Sciatic nerve (tissue), 2 donors: Measurements from ENCODE around the gene OTUD3. TPM values are rescaled to one million over a fixed set of nuclear protein-coding genes. Genes with fewer than 3 reads are reported as not detected.
"Not testable (repeated sequence)": the region's sequence is repeated elsewhere in the genome, so short reads cannot be mapped to it uniquely, and the experiment has no call there.

Experiments
- ATAC-seq: fragments of 200-7000 bp; cut with Tn5 transposase; one replicate; pipeline ENCODE4 v1.9.1; 2020; ENCODE audit warnings: mild to moderate bottlenecking, moderate library complexity
- DNase-seq: peaks from one replicate; pipeline ENCODE4 v3.0.0-alpha.2; 2020; ENCODE audit warnings: low spot score
- intact Hi-C: fragments of 100-400 bp; cut with DNase I; formaldehyde crosslinking; loops from one replicate; pipeline ENCODE4 v1.14.2; 2022
- total RNA-seq: library from RNA; stranded (reverse); fragmentation: NEBNext Ultra II Directional; extraction: Animal tissue kit (Norgen Biotek cat#: 25700); gene quantifications from one replicate; pipeline ENCODE4 v1.2.1, GENCODE V29; 2021
- donor health status: DM: no; HTN: no; CAD: no.
- donor health status: DM: no; HTN: no; CAD: no.

OTUD3 gene
- total RNA-seq, 1 donor from 2014 or later: 14.0 TPM

DNA sequence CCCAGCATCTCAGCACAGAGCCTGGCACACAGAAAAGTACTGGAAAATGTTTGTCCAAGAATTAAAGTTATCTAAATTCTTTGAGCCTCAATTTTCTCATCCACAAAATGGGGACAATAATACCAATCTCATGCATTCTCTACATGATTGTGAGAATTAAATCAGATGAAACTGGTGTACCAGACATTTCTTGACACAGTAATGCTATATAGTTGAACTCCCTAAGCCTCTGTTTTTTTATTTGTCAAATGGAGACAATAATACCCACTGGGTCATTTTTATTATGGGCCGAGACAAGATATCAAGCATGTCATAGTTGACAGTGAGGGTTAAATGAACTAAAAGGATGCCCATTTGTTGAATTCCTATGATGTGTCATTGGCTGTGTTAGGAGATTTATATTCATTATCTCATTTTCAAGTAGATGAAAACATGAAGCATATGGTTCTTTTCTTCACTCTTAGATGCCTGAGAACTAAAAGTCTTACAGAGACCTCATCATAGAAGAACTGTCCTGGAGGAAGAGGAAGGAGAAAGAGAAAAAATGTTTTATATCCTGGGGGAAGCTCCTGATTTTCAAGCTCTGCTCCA, 17.5 kb upstream of the OTUD3 start:
- intact Hi-C loops: no loop called here
- DNase-seq (no peak), ATAC-seq (no peak)

- no peak for ATAC-seq
- intact Hi-C loops: no loop called here
- no peak for DNase-seq
Measured at GRCh38 chr1:19866029-19866428, 16.2 kb upstream of the OTUD3 start.

- intact Hi-C loops: no loop called here
- DNase-seq: no peak
- no peak for ATAC-seq
Measured at GRCh38 chr1:19866758-19867157, 15.4 kb upstream of the OTUD3 start.

- not testable (repeated sequence) for DNase-seq, ATAC-seq
Measured at GRCh38 chr1:19868575-19868974, 13.6 kb upstream of the OTUD3 start.

GRCh38 chr1:19869453-19869852, 12.7 kb upstream of the OTUD3 start:
- intact Hi-C loops, ATAC-seq, DNase-seq: not testable (repeated sequence)

More at GRCh38 chr1:19868575-19868974, 13.6 kb upstream of the OTUD3 start:
- intact Hi-C loops: not testable (repeated sequence)

- ATAC-seq: no peak
- intact Hi-C loops: no loop called here
- DNase-seq: no peak
Measured at GRCh38 chr1:19869929-19870328, 12.3 kb upstream of the OTUD3 start.

- DNase-seq (no peak), ATAC-seq (no peak)
- intact Hi-C loops: no loop called here
Measured at GRCh38 chr1:19872190-19872589, 10.0 kb upstream of the OTUD3 start.

- DNase-seq: no peak
- no peak for ATAC-seq
- intact Hi-C loops: no loop called here
Measured at GRCh38 chr1:19877181-19877750, 4.9 kb upstream of the OTUD3 start.

- intact Hi-C loops: no loop called here
- DNase-seq: no peak
- ATAC-seq: no peak
Measured at GRCh38 chr1:19877821-19878636, 4.2 kb upstream of the OTUD3 start.

DNA sequence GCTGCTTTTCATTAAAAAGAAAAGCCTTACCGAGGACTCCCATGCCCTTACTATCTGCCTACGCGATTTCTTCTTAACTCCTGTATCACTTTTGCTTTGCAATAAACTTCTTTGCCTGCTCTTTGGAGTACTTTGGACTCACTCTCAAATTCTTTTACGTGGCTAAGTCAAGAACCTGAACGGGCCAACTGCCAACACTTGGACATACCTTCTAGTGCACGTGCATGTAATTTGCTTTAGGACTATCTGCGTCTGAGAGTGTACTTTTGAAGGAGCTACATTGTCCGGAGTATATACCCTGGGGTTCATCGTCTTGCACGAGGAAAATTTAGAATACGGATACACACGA, 3.6 kb upstream of the OTUD3 start:
- no peak for DNase-seq
- intact Hi-C loops: no loop called here
- ATAC-seq: no peak

DNA sequence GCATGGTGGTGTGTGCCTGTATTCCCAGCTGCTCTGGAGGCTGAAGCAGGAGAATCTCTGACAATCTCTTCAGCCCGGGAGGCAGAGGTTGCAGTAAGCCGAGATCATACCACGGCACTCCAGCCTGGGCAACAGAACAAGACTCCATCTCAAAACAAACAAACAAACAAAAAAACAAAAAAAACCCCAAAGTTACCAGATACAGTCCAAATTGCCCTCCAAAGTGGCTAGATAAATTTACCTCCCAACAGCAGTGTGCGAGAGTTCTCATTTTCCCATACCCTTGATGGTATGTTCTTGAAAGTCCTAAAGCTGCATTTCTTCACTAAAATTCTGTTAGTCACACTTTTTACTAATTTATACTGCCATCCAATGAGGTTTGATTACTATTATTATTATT, 3.0 kb upstream of the OTUD3 start:
- DNase-seq (no peak), ATAC-seq (no peak)
- intact Hi-C loops: no loop called here

- intact Hi-C loops: no loop called here
- DNase-seq: no peak
- no peak for ATAC-seq
Measured at GRCh38 chr1:19879661-19880060, 2.5 kb upstream of the OTUD3 start.

- intact Hi-C loops, ATAC-seq, DNase-seq: not testable (repeated sequence)
Measured at GRCh38 chr1:19880841-19881240, 1.4 kb upstream of the OTUD3 start.

DNA sequence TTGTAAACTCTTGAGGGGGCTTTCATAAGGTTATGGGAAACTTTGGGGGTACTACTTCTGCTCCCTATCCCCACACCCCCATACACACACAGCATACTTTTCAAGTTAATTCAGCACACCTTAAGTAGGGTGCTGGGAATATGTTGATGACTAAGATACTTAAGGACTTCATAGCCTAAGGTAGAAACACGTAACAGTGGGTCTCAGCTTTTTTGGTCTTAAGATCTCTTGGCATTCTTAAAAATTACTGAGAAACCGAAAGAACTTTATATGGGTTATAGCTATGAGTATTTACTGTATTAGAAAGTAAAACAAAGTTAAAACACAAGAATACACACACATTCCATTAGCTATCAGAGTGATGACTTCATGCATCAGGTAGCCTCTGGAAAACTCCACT, 2.1 kb downstream of the OTUD3 start:
- DNase-seq (no peak), ATAC-seq (no peak)
- intact Hi-C loops: no loop called here

DNA sequence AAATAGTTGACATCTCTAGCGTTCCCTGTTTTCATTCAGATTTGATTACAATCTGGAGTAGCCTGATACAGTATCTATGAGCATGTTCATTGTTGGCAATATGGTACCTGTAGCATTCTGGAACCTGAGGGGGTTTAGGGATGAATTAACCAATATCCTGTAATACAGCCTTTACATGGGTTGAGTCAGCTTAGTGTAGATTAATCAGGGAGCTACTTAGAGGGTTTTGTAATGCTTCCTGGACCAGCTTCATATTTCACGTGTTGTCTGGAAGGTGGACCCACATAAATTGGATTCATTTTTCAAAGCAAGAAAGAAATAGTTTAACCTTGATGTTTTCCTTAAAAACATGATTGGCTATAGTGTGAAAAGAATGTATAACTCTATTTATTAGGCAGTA, 3.6 kb downstream of the OTUD3 start:
- intact Hi-C loops: loop anchor here (5.0 kb wide), 1 partner anchor 799 kb away; no protein-coding TSS in a partner anchor
- ATAC-seq: no peak
- DNase-seq: no peak

GRCh38 chr1:19888112-19888511, 5.9 kb downstream of the OTUD3 start:
- DNase-seq (no peak), ATAC-seq (no peak)
- intact Hi-C loops: loop anchor here (5.0 kb wide), 1 partner anchor 801 kb away; no protein-coding TSS in a partner anchor

GRCh38 chr1:19889656-19890055, 7.5 kb downstream of the OTUD3 start:
- no peak for DNase-seq
- intact Hi-C loops: loop anchor here (5.0 kb wide), 1 partner anchor 802 kb away; no protein-coding TSS in a partner anchor
- ATAC-seq: no peak

DNA sequence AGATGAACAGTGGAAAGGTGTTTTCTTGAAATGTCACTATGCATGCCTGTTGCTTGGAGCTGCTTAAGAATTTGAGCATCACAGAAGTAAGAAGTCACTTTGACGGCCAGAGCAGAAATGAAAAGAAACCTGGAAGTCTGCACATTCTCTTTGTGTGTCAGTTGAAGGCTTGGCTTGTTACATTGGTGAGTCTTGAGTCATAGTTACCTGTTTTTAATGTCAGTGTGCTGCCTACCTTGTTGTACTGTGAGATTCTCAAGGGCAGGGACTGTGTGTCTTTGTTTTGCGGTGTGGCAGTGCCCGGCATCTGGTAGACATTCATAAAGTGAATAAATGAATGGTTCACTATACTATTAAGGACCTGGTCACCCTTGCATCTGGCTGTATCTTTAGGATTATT, 9.9 kb downstream of the OTUD3 start:
- DNase-seq: no peak
- ATAC-seq: no peak
- intact Hi-C loops: no loop called here

DNA sequence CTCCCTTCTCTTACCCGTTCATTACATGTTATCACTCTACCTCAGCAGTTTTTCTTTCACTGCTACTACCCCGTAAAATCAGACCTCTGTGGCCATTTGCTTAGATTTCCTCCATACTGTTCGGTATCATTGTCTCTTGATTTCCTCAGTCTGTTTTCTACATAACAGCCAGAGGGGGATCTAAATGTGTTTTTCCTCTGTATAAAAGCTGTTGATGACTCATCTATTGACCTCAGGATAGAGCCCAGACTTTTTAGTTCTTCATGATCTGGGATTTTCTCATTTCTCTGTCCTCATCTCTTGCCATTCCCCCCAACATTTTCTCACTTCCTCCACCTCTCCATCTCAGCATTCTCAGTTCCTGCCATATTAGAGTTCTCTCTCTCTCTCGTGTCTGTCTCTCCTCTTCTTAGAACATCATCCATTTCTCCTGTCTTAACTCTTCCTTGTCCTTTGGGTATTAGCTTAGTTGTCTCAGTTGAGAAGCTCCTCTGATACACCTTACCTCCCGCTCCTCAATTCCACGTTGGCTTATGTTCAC, 10.5 kb downstream of the OTUD3 start:
- no peak for ATAC-seq
- intact Hi-C loops: no loop called here
- no peak for DNase-seq

DNA sequence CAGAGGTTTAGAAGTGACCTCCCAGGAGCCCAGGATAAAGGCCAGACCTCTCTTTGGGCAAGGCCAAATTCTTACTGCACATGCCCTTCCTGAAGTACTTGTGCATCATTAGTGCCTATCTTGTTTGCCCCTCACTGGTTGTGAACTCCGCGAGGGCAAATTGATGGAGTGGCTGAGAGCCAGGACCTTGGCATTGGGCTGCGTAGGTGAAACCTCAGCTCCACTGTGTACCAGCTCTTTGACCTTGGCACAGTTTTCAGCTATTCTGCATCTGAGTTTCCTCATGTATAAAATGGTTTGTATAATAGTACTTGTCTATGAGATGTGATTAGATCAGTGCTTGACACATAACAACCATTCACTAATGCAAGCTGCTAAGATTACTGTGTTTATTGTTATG, 11.5 kb downstream of the OTUD3 start:
- DNase-seq (no peak), ATAC-seq (no peak)
- intact Hi-C loops: no loop called here
